ENCODE data around the gene SUN2.

- TF ChIP-seq, protein P1, sequence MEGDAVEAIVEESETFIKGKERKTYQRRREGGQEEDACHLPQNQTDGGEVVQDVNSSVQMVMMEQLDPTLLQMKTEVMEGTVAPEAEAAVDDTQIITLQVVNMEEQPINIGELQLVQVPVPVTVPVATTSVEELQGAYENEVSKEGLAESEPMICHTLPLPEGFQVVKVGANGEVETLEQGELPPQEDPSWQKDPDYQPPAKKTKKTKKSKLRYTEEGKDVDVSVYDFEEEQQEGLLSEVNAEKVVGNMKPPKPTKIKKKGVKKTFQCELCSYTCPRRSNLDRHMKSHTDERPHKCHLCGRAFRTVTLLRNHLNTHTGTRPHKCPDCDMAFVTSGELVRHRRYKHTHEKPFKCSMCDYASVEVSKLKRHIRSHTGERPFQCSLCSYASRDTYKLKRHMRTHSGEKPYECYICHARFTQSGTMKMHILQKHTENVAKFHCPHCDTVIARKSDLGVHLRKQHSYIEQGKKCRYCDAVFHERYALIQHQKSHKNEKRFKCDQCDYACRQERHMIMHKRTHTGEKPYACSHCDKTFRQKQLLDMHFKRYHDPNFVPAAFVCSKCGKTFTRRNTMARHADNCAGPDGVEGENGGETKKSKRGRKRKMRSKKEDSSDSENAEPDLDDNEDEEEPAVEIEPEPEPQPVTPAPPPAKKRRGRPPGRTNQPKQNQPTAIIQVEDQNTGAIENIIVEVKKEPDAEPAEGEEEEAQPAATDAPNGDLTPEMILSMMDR (IDR thresholded peaks at IDR 0.05) = no peak
- no peak for TF ChIP-seq POLR2A (IDR thresholded peaks at IDR 0.05; ENCODE audit: low read depth)
- TF ChIP-seq POLR2AphosphoS5 (IDR thresholded peaks at IDR 0.05) = no peak
Measured at GRCh38 chr22:38796262-38796957, 40.6 kb upstream of the SUN2 start.
